Activated CD4-positive, alpha-beta T cell treated with anti-CD3 and anti-CD28 coated beads, Interleukin-2, amount 10 ng/mL, durations not matched to agents 7 days and 5 days (primary cell): ENCODE data around the gene PLA2G1B. TPM values are rescaled to one million over a fixed set of nuclear protein-coding genes. Genes with fewer than 3 reads are reported as not detected.

Source experiments
- total RNA-seq, 2 experiments: library from RNA; stranded (reverse); gene quantifications; one replicate each; pipeline ENCODE4 v1.2.3, GENCODE V29; 2021

Gene PLA2G1B
- total RNA-seq, 2 experiments from 2014 or later = not detected

Other genes with a start within 250 kb of the PLA2G1B start
- 10 to 100 TPM; 76.5 TPM for gene RAB35, start 211.0 kb downstream of the PLA2G1B start, total RNA-seq
- 10 to 100 TPM; 90.2 to 95.5 TPM for gene GCN1, start 133.1 kb downstream of the PLA2G1B start, total RNA-seq
- 1,000 to 10,000 TPM; 1,972 to 2,164 TPM for gene RPLP0, start 126.7 kb downstream of the PLA2G1B start, total RNA-seq
- 100 to 1,000 TPM; 201 to 236 TPM for gene PXN, start 62.0 kb downstream of the PLA2G1B start, total RNA-seq
- 1,000 to 10,000 TPM; 1,162 to 3,350 TPM for gene RNU4-2, start 35.9 kb downstream of the PLA2G1B start, total RNA-seq
- gene RNU4-1, start 34.5 kb downstream of the PLA2G1B start, total RNA-seq = 1,000 to 10,000 TPM in 1 of 2 experiments, 100 to 1,000 TPM in 1; 672 to 1,846 TPM
- gene SIRT4, start 25.5 kb downstream of the PLA2G1B start, total RNA-seq = 1 to 10 TPM in 1 of 2 experiments, under 1 TPM in 1; 0.94 to 1.8 TPM
- gene MSI1, start 41.4 kb upstream of the PLA2G1B start, total RNA-seq = not detected
- gene COX6A1, start 110.3 kb upstream of the PLA2G1B start, total RNA-seq = 100 to 1,000 TPM; 323 to 355 TPM
- gene TRIAP1, start 118.6 kb upstream of the PLA2G1B start, total RNA-seq = 10 to 100 TPM; 26.7 to 31.6 TPM
- gene GATC, start 118.7 kb upstream of the PLA2G1B start, total RNA-seq = 10 to 100 TPM; 27.3 to 32.3 TPM
- 100 to 1,000 TPM; 145 to 159 TPM for gene SRSF9, start 142.0 kb upstream of the PLA2G1B start, total RNA-seq
- 100 to 1,000 TPM; 257 to 297 TPM for gene DYNLL1, start 168.3 kb upstream of the PLA2G1B start, total RNA-seq
- 10 to 100 TPM; 25.5 to 27.9 TPM for gene COQ5, start 201.4 kb upstream of the PLA2G1B start, total RNA-seq
- gene RNF10, start 206.6 kb upstream of the PLA2G1B start, total RNA-seq = 100 to 1,000 TPM; 191 to 219 TPM